ENCODE data around the gene WAPL.
"Not testable (repeated sequence)": the region's sequence is repeated elsewhere in the genome, so short reads cannot be mapped to it uniquely, and the experiment has no call there.

The WAPL gene

GRCh38 chr10:86411281-86411841 is 110.2 kb downstream of the WAPL start:
- DNase-seq: peak in 3 of 14 donors; percentile 12 to 20 (median 18)

DNA sequence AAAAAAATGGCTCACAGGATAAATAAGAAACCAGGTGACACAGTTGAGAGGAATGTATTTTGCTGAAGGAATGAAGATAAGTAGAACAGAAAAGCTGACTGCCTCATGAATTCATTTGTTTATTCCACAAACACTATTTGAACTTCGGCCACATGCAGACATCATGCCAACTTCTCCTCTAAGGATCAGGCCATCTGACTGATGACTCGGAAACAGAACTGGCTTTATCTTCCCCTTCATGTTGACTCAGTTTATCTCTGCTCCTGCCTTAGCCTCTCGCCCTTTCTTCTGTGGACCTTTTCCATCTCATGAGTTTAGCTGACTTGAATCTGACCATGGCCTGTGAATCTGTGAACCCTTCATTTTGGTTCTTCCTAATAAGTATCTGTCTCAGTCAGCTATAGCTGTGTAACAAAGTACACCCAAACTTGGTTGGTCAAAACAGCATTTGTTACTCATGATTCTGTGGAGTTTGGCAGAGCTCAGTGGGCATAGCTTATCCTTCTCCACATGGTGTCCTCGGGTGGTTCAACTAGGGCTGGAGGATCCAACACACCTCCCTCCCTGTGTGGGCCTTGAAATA is 111.0 kb downstream of the WAPL start:
- DNase-seq: no peak

DNA sequence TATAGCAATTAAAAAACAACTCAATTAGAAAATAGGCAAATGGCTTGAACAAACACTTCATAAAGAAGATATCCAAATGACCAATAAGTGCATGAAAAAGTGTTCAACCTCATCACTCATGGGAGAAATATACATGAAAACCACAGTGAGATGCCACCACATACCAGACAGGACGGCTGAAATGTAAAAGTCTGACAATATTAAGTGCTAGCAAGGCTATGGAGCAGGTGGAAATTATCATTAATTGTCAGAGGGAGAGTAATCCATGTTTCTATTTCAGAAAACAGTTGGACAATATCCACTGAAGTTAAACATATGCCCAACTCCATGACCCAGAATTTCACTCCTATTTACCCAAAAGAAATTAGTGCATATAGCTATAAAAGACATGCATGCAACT is 112.4 kb downstream of the WAPL start:
- DNase-seq: no peak

DNA sequence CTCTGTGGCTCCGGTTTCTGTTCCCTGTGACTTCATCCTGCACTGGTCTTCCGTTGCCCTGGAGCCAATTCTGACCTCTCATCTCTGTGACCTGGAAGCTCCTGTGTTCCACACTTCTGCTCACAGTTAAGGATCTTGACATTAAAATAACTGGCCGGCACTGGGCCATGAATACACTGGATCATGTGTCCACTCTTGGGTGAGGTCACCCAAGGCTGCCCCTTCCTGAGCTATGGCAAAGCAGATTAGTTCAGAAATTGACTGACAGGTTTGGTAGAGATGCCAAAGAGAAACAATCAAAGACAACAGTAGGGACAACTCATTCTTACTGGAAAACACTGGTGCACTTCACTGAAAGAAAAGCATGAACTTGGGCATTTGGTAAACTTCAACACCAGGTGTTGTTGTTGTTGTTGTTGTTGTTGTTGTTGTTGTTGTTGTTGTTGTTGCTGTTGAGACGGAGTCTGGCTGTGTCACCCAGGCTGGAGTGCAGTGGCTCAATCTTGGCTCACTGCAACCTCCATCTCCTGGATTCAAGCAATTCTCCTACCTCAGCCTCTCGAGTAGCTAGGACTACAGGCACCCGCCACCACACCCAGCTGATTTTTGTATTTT is 118.3 kb downstream of the WAPL start:
- DNase-seq: no peak

DNA sequence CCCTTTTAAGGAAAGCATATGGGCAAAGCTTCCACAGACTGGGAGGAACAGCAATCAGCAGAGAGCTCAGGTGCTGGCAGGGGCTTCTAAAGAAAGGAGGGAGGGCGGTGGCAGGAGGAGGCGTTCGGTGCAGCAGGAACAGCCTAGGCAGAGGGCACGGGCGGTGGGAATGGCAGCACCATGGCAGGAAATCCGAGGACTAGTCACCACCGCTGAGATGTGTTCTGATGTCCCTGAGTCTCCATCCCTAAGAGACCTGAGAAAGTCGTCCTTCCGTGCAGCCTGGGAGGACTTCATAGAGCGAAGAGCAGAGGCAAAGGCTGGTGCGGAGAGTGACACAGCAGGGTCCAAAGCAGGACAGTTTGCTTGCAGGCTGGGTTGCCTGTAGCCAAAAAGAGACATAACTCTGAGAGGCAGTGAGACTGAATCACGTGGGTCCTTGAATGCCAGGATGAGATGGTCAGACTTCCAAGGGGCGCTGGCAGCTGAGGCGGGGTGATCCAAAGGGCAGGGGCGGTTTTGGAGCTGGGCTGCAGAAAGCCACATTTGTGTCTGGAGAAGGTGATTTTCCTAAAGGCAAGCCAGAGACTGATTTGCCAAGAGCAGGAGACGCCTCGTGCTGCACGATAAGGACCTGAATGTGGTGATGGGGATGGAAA is 119.2 kb downstream of the WAPL start:
- DNase-seq: peak in 3 of 14 donors; percentile 7 to 14 (median 10)

GRCh38 chr10:86401588-86402282 is 119.9 kb downstream of the WAPL start:
- peak in 1 of 14 donors; percentile 51 for DNase-seq

- peak in 7 of 14 donors; percentile 8 to 51 (median 35) for DNase-seq
Observed at GRCh38 chr10:86400705-86401587, 120.6 kb downstream of the WAPL start.

DNA sequence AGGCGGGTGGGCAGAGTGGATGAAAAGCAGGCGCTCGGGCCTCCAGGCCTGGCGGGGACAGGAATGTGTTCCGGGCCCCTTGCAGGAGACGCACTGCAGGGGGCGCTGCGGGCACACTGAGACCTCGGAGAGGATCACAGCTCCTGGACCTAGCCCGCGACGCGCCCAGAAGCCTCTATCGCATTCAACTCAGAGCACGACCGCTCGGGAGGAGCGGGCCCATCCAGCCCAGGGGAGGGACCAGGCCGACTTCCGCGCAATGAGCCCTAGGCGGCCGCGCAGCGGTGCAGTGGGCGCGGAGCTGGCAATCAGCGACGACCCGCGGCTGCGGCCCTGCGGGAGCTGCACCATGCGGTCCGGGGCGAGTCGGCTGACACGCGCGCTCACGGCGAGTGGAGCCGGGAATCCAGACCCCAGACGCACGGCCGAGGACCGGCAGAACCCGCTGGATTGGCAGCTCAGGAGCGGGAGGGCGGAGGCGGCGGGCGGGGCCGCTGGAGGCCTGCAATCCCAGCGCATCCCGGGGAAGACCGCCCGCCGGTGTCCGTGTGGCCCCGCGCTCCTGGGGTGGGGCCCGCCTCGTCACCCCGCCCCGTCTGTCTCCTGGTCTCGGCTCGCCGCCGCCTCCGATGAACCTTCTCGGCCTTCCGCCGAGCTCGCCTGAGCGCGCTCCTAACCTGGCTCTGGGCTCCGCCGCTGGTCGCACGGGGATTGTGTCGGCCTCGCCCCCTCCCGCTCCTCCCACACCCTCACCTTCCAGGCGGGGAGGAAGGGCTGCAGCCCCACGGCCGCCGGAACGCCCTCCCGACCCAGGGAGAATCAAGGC is 121.5 kb downstream of the WAPL start:
- DNase-seq: peak in 13 of 14 donors; percentile 49 to 94 (median 84)

DNA sequence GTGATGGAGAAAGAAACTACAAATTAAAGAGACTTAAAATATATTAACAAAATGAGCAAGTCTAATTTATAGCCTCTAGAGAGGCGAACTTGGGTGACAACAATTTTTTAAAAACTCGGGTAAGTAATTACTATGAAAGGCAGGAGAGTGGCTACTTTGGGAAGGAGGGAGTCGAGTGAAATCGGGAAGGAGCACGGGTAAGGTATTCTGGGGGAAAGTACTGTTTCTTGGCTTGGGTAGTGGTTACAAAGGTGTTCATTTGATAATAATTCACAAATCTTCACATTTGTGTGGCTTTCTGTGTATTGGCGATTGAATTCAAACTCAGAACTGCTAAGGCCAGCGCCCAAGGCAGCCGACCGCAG is 122.1 kb downstream of the WAPL start:
- DNase-seq: no peak

GRCh38 chr10:86397120-86397519 is 124.5 kb downstream of the WAPL start:
- DNase-seq: no peak

GRCh38 chr10:86393862-86394455 is 127.6 kb downstream of the WAPL start:
- no peak for DNase-seq

- DNase-seq: no peak
Observed at GRCh38 chr10:86393362-86393761, 128.2 kb downstream of the WAPL start.

GRCh38 chr10:86392723-86393094 is 128.9 kb downstream of the WAPL start:
- no peak for DNase-seq

GRCh38 chr10:86391986-86392722 is 129.4 kb downstream of the WAPL start:
- DNase-seq: no peak

- DNase-seq: no peak
Observed at GRCh38 chr10:86391236-86391840, 130.3 kb downstream of the WAPL start.

GRCh38 chr10:86390337-86391120 is 131.1 kb downstream of the WAPL start:
- no peak for DNase-seq

DNA sequence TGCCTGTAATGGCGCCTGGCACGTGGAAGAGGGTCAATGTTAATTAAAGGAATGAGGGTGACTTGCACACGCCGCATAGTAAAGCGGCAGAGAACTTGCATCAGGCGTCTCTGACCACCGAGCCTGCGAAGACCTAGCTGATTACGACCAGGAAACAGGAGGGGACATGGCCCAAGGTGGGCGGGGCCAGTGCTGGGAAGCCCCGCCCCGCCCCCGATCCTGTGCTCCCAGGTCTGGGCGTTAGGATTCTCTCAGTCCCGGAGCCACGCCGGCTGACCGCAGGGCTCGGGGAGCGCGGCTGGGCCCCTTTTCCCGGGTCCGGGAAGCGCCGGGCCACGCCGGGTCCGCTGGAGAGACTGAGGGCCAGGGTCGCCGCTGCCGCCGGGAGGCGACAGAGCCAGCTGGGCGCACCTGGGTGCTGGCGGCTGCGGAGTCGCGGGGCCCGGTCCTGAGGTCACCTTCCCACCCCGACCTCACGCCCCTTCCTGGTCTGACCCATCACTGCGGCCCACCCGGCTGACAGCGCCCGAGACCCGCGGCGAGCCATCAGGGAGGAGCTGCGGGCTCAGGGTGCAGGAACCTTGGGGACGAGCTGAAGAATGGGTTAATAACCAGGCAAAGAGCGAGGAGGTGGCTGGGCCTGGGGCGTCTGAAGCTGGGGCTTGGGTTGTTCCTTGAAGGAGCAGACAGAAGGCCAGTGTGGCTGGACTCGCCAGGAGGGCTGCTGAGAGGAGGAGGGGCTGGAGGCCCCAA is 132.0 kb downstream of the WAPL start:
- no peak for DNase-seq

DNA sequence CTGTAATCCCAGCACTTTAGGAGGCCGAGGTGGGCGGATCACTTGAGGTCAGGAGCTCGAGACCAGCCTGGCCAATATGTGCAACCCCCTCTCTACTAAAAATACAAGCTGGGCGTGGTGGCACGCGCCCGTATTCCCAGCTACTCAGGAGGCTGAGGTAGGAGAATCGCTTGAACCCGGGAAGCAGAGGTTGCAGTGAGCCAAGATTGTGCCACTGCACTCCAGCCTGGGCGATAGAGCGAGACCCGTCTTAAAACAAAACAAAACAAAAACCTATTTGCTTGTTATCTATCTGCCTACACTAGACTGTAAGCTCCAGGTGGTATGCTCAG is 132.5 kb downstream of the WAPL start:
- DNase-seq: not testable (repeated sequence)

Data from C1 segment of cervical spinal cord (tissue), 14 donors.